ENCODE results near the gene CHSY3. TPM values are rescaled to one million over a fixed set of nuclear protein-coding genes. Genes with fewer than 3 reads are reported as not detected.

The CHSY3 gene
- polyA plus RNA-seq, 1 donor from 2014 or later: 0.40 TPM

DNA sequence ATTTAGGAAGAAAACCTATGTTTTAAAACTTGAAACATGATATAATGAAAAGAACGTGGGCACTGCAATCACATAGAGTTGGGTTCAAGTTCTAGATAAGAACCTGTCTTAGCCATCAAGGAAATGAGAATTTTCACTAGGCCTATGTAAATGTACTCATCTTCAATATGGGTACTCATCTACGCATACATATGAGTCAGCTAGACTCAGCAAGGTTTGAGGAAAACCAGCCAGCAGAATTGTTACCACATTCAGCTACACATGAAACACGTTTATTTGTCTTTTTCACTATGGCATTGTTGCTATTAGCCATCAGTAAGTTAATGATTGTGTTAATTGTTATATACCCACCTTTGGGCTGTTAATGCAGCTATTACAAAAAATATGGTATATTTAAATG lies 146.3 kb downstream of the CHSY3 start:
- no peaks in the 10 kb centered on the region for H3K36me3 ChIP-seq (ENCODE audit: insufficient read depth, low read length)
- no peaks in the 10 kb centered on the region for H3F3A ChIP-seq (ENCODE audit: insufficient read depth, low read length, poor library complexity, severe bottlenecking)
- no peaks in the 10 kb centered on the region for H3K79me2 ChIP-seq (replicated peaks; ENCODE audit: insufficient read depth, low read length)
- no peak overlapping the region for H3K4me2 ChIP-seq (ENCODE audit: low read length)
- H2AFZ ChIP-seq (ENCODE audit: low read depth, low read length): no peak overlapping the region
- no peaks in the 10 kb centered on the region for H3K9me2 ChIP-seq (ENCODE audit: insufficient read depth, low read length)
- H4K20me1 ChIP-seq (ENCODE audit: insufficient read depth): no peaks in the 10 kb centered on the region
- H3K9me3 ChIP-seq (ENCODE audit: low read length): no peaks in the 10 kb centered on the region
- no peak for TF ChIP-seq EZH2 (IDR thresholded peaks at IDR 0.05; ENCODE audit: borderline replicate concordance, insufficient read depth, low read length, poor library complexity, severe bottlenecking)
- TF ChIP-seq RAD21 (conservative IDR thresholded peaks at IDR 0.05): no peak
- TF ChIP-seq MXI1 (conservative IDR thresholded peaks at IDR 0.05; ENCODE audit: poor library complexity, severe bottlenecking): no peak
- TF ChIP-seq POLR2AphosphoS5 (IDR thresholded peaks at IDR 0.05): no peak
- TF ChIP-seq, protein P1, sequence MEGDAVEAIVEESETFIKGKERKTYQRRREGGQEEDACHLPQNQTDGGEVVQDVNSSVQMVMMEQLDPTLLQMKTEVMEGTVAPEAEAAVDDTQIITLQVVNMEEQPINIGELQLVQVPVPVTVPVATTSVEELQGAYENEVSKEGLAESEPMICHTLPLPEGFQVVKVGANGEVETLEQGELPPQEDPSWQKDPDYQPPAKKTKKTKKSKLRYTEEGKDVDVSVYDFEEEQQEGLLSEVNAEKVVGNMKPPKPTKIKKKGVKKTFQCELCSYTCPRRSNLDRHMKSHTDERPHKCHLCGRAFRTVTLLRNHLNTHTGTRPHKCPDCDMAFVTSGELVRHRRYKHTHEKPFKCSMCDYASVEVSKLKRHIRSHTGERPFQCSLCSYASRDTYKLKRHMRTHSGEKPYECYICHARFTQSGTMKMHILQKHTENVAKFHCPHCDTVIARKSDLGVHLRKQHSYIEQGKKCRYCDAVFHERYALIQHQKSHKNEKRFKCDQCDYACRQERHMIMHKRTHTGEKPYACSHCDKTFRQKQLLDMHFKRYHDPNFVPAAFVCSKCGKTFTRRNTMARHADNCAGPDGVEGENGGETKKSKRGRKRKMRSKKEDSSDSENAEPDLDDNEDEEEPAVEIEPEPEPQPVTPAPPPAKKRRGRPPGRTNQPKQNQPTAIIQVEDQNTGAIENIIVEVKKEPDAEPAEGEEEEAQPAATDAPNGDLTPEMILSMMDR (IDR thresholded peaks at IDR 0.05; ENCODE audit: poor library complexity, severe bottlenecking): no peak
- TF ChIP-seq, protein P2, sequence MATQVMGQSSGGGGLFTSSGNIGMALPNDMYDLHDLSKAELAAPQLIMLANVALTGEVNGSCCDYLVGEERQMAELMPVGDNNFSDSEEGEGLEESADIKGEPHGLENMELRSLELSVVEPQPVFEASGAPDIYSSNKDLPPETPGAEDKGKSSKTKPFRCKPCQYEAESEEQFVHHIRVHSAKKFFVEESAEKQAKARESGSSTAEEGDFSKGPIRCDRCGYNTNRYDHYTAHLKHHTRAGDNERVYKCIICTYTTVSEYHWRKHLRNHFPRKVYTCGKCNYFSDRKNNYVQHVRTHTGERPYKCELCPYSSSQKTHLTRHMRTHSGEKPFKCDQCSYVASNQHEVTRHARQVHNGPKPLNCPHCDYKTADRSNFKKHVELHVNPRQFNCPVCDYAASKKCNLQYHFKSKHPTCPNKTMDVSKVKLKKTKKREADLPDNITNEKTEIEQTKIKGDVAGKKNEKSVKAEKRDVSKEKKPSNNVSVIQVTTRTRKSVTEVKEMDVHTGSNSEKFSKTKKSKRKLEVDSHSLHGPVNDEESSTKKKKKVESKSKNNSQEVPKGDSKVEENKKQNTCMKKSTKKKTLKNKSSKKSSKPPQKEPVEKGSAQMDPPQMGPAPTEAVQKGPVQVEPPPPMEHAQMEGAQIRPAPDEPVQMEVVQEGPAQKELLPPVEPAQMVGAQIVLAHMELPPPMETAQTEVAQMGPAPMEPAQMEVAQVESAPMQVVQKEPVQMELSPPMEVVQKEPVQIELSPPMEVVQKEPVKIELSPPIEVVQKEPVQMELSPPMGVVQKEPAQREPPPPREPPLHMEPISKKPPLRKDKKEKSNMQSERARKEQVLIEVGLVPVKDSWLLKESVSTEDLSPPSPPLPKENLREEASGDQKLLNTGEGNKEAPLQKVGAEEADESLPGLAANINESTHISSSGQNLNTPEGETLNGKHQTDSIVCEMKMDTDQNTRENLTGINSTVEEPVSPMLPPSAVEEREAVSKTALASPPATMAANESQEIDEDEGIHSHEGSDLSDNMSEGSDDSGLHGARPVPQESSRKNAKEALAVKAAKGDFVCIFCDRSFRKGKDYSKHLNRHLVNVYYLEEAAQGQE (IDR thresholded peaks at IDR 0.05; ENCODE audit: borderline replicate concordance): no peak
- TF ChIP-seq EP300 (conservative IDR thresholded peaks at IDR 0.05; ENCODE audit: poor library complexity, severe bottlenecking): no peak
- TF ChIP-seq TAF1 (IDR thresholded peaks at IDR 0.05; ENCODE audit: low read depth): no peak
- no peak for TF ChIP-seq SMC3 (conservative IDR thresholded peaks at IDR 0.05; ENCODE audit: poor library complexity)
- H3K27ac ChIP-seq (ENCODE audit: low read length): no peak overlapping the region
- H3K4me3 ChIP-seq (ENCODE audit: low read length): no peak overlapping the region
- no peaks in the 10 kb centered on the region for H3K27me3 ChIP-seq (ENCODE audit: insufficient read depth, low read depth, low read length)
- no peak overlapping the region for H3K9ac ChIP-seq (ENCODE audit: low read length)

DNA sequence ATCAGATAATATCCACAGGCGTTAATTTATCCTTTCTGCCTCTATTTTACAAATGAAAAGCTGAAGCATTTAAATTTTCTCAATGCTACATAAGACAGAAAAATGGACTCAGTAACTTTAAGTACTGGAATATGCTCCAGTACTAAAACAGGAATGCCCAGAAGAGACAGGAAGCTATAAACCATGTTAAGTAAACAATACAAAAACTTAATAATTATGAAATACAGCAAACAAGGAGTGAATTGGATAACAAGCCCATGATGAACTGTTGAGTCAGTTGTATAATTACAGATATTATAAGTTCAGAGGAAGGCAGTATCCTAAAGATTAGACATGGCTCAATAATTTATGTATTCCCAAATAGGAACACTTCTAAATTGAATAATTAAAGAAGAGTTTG lies 148.5 kb downstream of the CHSY3 start:
- Histone ChIP-seq H3F3A (ENCODE audit: insufficient read depth, low read length, poor library complexity, severe bottlenecking) (no peaks in the 10 kb centered on the region), H3K27ac (ENCODE audit: low read length) (no peak overlapping the region), H3K9me3 (ENCODE audit: low read length) (no peaks in the 10 kb centered on the region), H3K9ac (ENCODE audit: low read length) (no peak overlapping the region), H3K9me2 (ENCODE audit: insufficient read depth, low read length) (no peaks in the 10 kb centered on the region), H3K36me3 (ENCODE audit: insufficient read depth, low read length) (no peaks in the 10 kb centered on the region), H3K4me3 (ENCODE audit: low read length) (no peak overlapping the region), H3K79me2 (replicated peaks; ENCODE audit: insufficient read depth, low read length) (no peaks in the 10 kb centered on the region), H3K27me3 (ENCODE audit: insufficient read depth, low read depth, low read length) (no peaks in the 10 kb centered on the region), H2AFZ (ENCODE audit: low read depth, low read length) (no peak overlapping the region), H4K20me1 (ENCODE audit: insufficient read depth) (no peaks in the 10 kb centered on the region), H3K4me2 (ENCODE audit: low read length) (no peak overlapping the region)
- TF ChIP-seq, protein P2 (IDR thresholded peaks at IDR 0.05; ENCODE audit: borderline replicate concordance): no peak
- TF ChIP-seq, protein P1 (IDR thresholded peaks at IDR 0.05; ENCODE audit: poor library complexity, severe bottlenecking): no peak
- TF ChIP-seq MXI1 (conservative IDR thresholded peaks at IDR 0.05; ENCODE audit: poor library complexity, severe bottlenecking) (no peak), SMC3 (conservative IDR thresholded peaks at IDR 0.05; ENCODE audit: poor library complexity) (no peak), TAF1 (IDR thresholded peaks at IDR 0.05; ENCODE audit: low read depth) (no peak), EZH2 (IDR thresholded peaks at IDR 0.05; ENCODE audit: borderline replicate concordance, insufficient read depth, low read length, poor library complexity, severe bottlenecking) (no peak), RAD21 (conservative IDR thresholded peaks at IDR 0.05) (no peak), EP300 (conservative IDR thresholded peaks at IDR 0.05; ENCODE audit: poor library complexity, severe bottlenecking) (no peak), POLR2AphosphoS5 (IDR thresholded peaks at IDR 0.05) (no peak)

All from neural cell (in vitro differentiated cells).